GDM1 (cell line): ENCODE measurements around the gene GNG7.
"Not testable (repeated sequence)": the region's sequence is repeated elsewhere in the genome, so short reads cannot be mapped to it uniquely, and the experiment has no call there.

Source experiments
- DNase-seq: peaks from one replicate; lab custom pipeline; 2025; lab: John Stamatoyannopoulos, UW

The GNG7 gene

GRCh38 chr19:2726904-2727639 lies 24.6 kb upstream of the GNG7 start:
- DNase-seq, result no peak

GRCh38 chr19:2726160-2726855 lies 23.8 kb upstream of the GNG7 start:
- no peak for DNase-seq

- DNase-seq, result no peak
Measured at GRCh38 chr19:2724148-2724557, 21.7 kb upstream of the GNG7 start.

GRCh38 chr19:2723747-2724146 lies 21.3 kb upstream of the GNG7 start:
- no peak for DNase-seq

- DNase-seq, result no peak
Measured at GRCh38 chr19:2723345-2723715, 20.8 kb upstream of the GNG7 start.

- DNase-seq, result no peak
Measured at GRCh38 chr19:2722541-2723344, 20.2 kb upstream of the GNG7 start.

GRCh38 chr19:2721570-2722540 lies 19.4 kb upstream of the GNG7 start:
- no peak for DNase-seq

- no peak for DNase-seq
Measured at GRCh38 chr19:2720777-2721569, 18.5 kb upstream of the GNG7 start, which contains the start of gene DIRAS1. DIRAS1 (minus strand) TSS chr19:2721372; CDS start chr19:2717806, 3,566 bp downstream.

- no peak for DNase-seq
Measured at GRCh38 chr19:2719920-2720776, 17.7 kb upstream of the GNG7 start.

GRCh38 chr19:2719232-2719735 lies 16.8 kb upstream of the GNG7 start:
- no peak for DNase-seq

- DNase-seq, result no peak
Measured at GRCh38 chr19:2717638-2718541, 15.4 kb upstream of the GNG7 start.

GRCh38 chr19:2716722-2717637 lies 14.5 kb upstream of the GNG7 start:
- DNase-seq, result no peak

- no peak for DNase-seq
Measured at GRCh38 chr19:2716275-2716650, 13.8 kb upstream of the GNG7 start.

- DNase-seq, result no peak
Measured at GRCh38 chr19:2715470-2716274, 13.2 kb upstream of the GNG7 start.

GRCh38 chr19:2714531-2715269 lies 12.2 kb upstream of the GNG7 start:
- DNase-seq, result no peak

- DNase-seq, result not testable (repeated sequence)
Measured at GRCh38 chr19:2714102-2714501, 11.6 kb upstream of the GNG7 start.
